PC-3 (cell line): ENCODE results near the gene NTNG1. TPM values are rescaled to one million over a fixed set of nuclear protein-coding genes. Genes with fewer than 3 reads are reported as not detected.

ENCODE experiments used
- ATAC-seq: fragments of 200-7000 bp; cut with Tn5 transposase; 2 replicates; pipeline ENCODE4 v1.9.1; 2020; ENCODE audit warnings: mild to moderate bottlenecking, moderate library complexity
- BruUV-seq: library from RNA; stranded (reverse); fragments of 400-500 nt; replicated peaks from 2 replicates; lab custom pipeline; 2021; lab: Mats Ljungman, UMichigan
- CTCF ChIA-PET: fragments of 300-600 bp; sonication (Branson Sonifier 250); formaldehyde crosslinking; loops from one replicate; lab custom pipeline; 2022; ENCODE audit warnings: antibody characterized with exemption; lab: Charles Lee
- POLR2A ChIA-PET: fragments of 300-600 bp; sonication (Branson Sonifier 250); formaldehyde crosslinking; loops from one replicate; lab custom pipeline; 2022; ENCODE audit warnings: antibody characterized with exemption; ENCODE audit not compliant: unreplicated experiment; lab: Charles Lee
- DNase-seq: peaks from one replicate; pipeline ENCODE4 v3.0.0-alpha.2; 2015
- H2AFZ ChIP-seq: fragments of 300-600 bp; sonication (generic); 2 replicates; pipeline ENCODE4 v1.6.0; 2016; ENCODE audit warnings: antibody characterized with exemption, low read length
- H3F3A ChIP-seq: fragments of 300-600 bp; sonication (generic); one replicate; pipeline ENCODE4 v1.6.0; 2017; ENCODE audit warnings: antibody characterized with exemption, low read length, control low read depth, mild to moderate bottlenecking; ENCODE audit not compliant: unreplicated experiment
- H3K27ac ChIP-seq: fragments of 300-600 bp; sonication (generic); 2 replicates; pipeline ENCODE4 v1.5.1; 2016; ENCODE audit warnings: mild to moderate bottlenecking, low read length
- H3K27me3 ChIP-seq: fragments of 300-600 bp; sonication (generic); 2 replicates; pipeline ENCODE4 v1.6.1; 2016; ENCODE audit warnings: low read length, mixed read lengths
- H3K36me3 ChIP-seq: fragments of 300-600 bp; sonication (generic); 2 replicates; pipeline ENCODE4 v1.6.1; 2016; ENCODE audit warnings: low read depth, mixed run types, low read length, mixed read lengths
- H3K4me1 ChIP-seq: fragments of 300-600 bp; sonication (generic); 2 replicates; pipeline ENCODE4 v1.5.1; 2016; ENCODE audit warnings: low read length; ENCODE audit not compliant: insufficient read depth
- H3K4me2 ChIP-seq: fragments of 300-600 bp; sonication (generic); 2 replicates; pipeline ENCODE4 v1.6.0; 2016; ENCODE audit warnings: low read length
- H3K4me3 ChIP-seq: fragments of 300-600 bp; sonication (generic); 2 replicates; pipeline ENCODE4 v1.5.1; 2016; ENCODE audit warnings: mild to moderate bottlenecking, low read length, mixed read lengths
- H3K79me2 ChIP-seq: fragments of 300-600 bp; sonication (generic); 2 replicates; pipeline ENCODE4 v1.6.1; 2017; ENCODE audit warnings: low read length, mixed read lengths
- H3K9ac ChIP-seq: fragments of 300-600 bp; sonication (generic); 2 replicates; pipeline ENCODE4 v1.6.0; 2016; ENCODE audit warnings: mild to moderate bottlenecking, low read length
- H3K9me2 ChIP-seq: fragments of 300-600 bp; sonication (generic); replicated peaks from 2 replicates; pipeline ENCODE4 v1.6.1; 2016; ENCODE audit warnings: mixed run types, low read length, mixed read lengths
- H3K9me3 ChIP-seq: fragments of 300-600 bp; sonication (generic); 2 replicates; pipeline ENCODE4 v1.6.1; 2016; ENCODE audit warnings: low read length, mixed read lengths
- H4K20me1 ChIP-seq: fragments of 300-600 bp; sonication (generic); 2 replicates; pipeline ENCODE4 v1.6.1; 2016; ENCODE audit warnings: low read length, mixed read lengths
- EZH2 ChIP-seq: fragments of 300-600 bp; sonication (generic); IDR thresholded peaks from one replicate; pipeline ENCODE4 v1.6.1; 2017; ENCODE audit warnings: antibody characterized with exemption, mild to moderate bottlenecking, low read length; ENCODE audit not compliant: unreplicated experiment
- EZH2phosphoT487 ChIP-seq: fragments of 300-600 bp; sonication (generic); IDR thresholded peaks from 2 replicates; pipeline ENCODE4 v1.6.1; 2018; ENCODE audit warnings: mild to moderate bottlenecking, antibody characterized with exemption, low read length, borderline replicate concordance
- intact Hi-C: fragments of 100-400 bp; cut with micrococcal nuclease; formaldehyde crosslinking; loops from 2 replicates; pipeline ENCODE4 v1.9.0; 2023
- total RNA-seq: library from RNA; depleted of rRNA; stranded (reverse); fragments of >200 nt; gene quantifications from 2 replicates; pipeline ENCODE4 v1.2.3, GENCODE V29; 2014
- TF ChIP-seq, protein P1 (sequence below): fragments of 300-600 bp; sonication (generic); conservative IDR thresholded peaks from 2 replicates; pipeline ENCODE4 v1.5.1; 2017; ENCODE audit warnings: antibody characterized with exemption, low read depth, mild to moderate bottlenecking, low read length

NTNG1 gene
- total RNA-seq, 1 experiment from 2014 or later: 6.7 TPM

DNA sequence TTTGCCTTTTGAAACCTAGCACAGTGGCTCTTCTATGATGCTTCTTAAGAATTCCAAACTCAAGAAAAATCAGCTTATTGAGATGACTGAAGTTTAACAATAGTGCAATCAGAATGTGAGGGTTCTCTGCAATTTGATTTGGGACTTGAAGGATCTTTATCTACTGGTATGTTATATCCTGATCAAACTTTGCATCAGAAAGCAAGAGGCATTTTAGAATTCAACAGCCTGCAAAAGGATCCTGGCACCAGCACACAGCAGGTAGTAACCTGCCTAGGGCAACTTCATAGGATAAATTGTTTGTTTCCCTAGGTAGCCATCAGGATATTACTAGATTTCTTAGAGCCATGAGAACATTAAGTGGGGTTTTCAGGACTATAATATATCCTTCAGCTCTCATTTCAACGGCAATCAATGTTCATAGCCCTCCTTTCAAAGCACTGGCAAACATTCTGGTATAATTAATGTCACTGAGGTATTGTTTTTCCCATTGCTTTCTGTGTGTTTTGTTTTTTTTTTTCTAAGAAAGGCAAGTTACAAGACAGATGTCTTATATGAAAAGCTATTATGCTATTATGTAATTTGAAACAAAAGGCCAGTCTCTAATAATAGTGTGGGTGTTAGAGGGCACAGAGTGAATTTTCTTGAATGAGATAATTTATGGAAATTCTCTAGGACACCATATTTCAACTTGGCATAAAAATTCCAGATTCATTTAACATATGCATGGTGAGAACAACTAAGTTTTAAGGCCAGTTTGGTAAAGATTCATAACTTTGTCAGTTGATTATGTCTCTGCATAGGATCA is 34.5 kb downstream of the NTNG1 start:
- intact Hi-C loops: no loop called here
- Histone ChIP-seq H3F3A (no peaks in the 10 kb centered on the region), H3K4me1 (0 out of 2 replicates have a peak, but pooled peaks cover 7% of the 10 kb centered on the region), H3K9me2 (no peaks in the 10 kb centered on the region), H2AFZ (no peak overlapping the region), H3K36me3 (no peaks in the 10 kb centered on the region), H4K20me1 (no peaks in the 10 kb centered on the region), H3K79me2 (no peaks in the 10 kb centered on the region), H3K27me3 (no peaks in the 10 kb centered on the region), H3K4me3 (no peak overlapping the region), H3K27ac (no peak overlapping the region), H3K9me3 (no peaks in the 10 kb centered on the region), H3K9ac (no peak overlapping the region), H3K4me2 (no peak overlapping the region)
- no peak for DNase-seq
- ChIA-PET POLR2A (no interaction called here), CTCF (no interaction called here)
- TF ChIP-seq EZH2 (no peak), EZH2phosphoT487 (no peak)
- TF ChIP-seq, protein P1, sequence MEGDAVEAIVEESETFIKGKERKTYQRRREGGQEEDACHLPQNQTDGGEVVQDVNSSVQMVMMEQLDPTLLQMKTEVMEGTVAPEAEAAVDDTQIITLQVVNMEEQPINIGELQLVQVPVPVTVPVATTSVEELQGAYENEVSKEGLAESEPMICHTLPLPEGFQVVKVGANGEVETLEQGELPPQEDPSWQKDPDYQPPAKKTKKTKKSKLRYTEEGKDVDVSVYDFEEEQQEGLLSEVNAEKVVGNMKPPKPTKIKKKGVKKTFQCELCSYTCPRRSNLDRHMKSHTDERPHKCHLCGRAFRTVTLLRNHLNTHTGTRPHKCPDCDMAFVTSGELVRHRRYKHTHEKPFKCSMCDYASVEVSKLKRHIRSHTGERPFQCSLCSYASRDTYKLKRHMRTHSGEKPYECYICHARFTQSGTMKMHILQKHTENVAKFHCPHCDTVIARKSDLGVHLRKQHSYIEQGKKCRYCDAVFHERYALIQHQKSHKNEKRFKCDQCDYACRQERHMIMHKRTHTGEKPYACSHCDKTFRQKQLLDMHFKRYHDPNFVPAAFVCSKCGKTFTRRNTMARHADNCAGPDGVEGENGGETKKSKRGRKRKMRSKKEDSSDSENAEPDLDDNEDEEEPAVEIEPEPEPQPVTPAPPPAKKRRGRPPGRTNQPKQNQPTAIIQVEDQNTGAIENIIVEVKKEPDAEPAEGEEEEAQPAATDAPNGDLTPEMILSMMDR: no peak
- BruUV-seq: no TSS peak
- no peak for ATAC-seq

DNA sequence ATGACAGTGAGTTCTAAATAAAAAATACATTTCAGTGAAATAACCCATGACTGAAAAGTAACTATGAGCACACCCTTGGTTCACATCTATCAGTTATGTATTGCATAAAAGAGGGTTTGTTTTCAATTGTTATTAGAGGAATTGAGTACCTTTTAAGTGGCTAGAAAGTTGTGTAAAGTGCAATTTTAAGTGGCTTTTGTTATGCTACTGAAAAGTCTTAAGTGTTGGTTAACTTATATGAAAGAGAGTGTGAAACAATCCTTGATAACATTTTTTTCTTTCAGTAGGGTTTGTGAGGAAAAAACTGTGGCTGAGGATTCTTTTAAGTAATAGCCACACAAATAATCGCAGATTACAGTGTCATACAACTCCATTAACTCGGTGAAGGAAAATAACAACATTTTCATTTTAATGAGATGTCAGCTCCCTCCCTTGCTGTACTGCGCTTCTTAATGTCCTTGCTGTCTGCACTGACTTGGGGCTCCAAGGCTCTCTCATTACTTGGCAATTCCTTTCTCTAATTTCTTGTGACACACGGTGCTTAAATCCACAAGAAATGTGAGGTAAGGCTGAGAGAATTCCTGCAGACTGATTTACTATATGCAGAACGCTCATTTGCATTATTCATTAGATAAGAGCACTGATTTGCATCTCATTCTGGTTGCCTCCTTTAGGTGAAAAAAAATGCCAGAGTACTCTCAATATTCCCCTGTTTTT is 40.6 kb downstream of the NTNG1 start:
- intact Hi-C loops: no loop called here
- CTCF ChIA-PET: no interaction called here

More for the DNA sequence above, 40.6 kb downstream of the NTNG1 start:
- Histone ChIP-seq H3K79me2 (no peaks in the 10 kb centered on the region), H3F3A (no peaks in the 10 kb centered on the region), H4K20me1 (no peaks in the 10 kb centered on the region), H3K9ac (no peak overlapping the region), H3K4me2 (no peak overlapping the region), H3K4me3 (no peak overlapping the region), H3K4me1 (no peaks in the 10 kb centered on the region), H3K36me3 (no peaks in the 10 kb centered on the region), H2AFZ (no peak overlapping the region), H3K27ac (no peak overlapping the region), H3K9me3 (no peaks in the 10 kb centered on the region), H3K27me3 (no peaks in the 10 kb centered on the region), H3K9me2 (no peaks in the 10 kb centered on the region)
- TF ChIP-seq, protein P1: no peak
- TF ChIP-seq EZH2phosphoT487 (no peak), EZH2 (no peak)
- ATAC-seq (no peak), DNase-seq (no peak)
- POLR2A ChIA-PET: no interaction called here
- no TSS peak for BruUV-seq
